GM19035 (cell line): Measurements from ENCODE around the gene ZSWIM6.

Source experiments
- ATAC-seq: cut with Tn5 transposase; IDR thresholded peaks from one replicate; pipeline ENCODE4 v1.9.1; 2021; ENCODE audit not compliant: unreplicated experiment

Gene ZSWIM6

GRCh38 chr5:61472172-61472958, 140.3 kb downstream of the ZSWIM6 start:
- no peak for ATAC-seq

GRCh38 chr5:61474746-61475145, 142.7 kb downstream of the ZSWIM6 start:
- no peak for ATAC-seq

GRCh38 chr5:61477788-61478187, 145.7 kb downstream of the ZSWIM6 start:
- no peak for ATAC-seq

GRCh38 chr5:61479850-61480614, 148.0 kb downstream of the ZSWIM6 start:
- ATAC-seq: no peak

- ATAC-seq: no peak
Observed at GRCh38 chr5:61482980-61483379, 150.9 kb downstream of the ZSWIM6 start.

GRCh38 chr5:61486476-61486875, 154.4 kb downstream of the ZSWIM6 start:
- no peak for ATAC-seq

- no peak for ATAC-seq
Observed at GRCh38 chr5:61489574-61489973, 157.5 kb downstream of the ZSWIM6 start.

GRCh38 chr5:61491861-61492260, 159.8 kb downstream of the ZSWIM6 start:
- ATAC-seq: no peak

GRCh38 chr5:61493973-61494372, 161.9 kb downstream of the ZSWIM6 start:
- ATAC-seq: no peak

GRCh38 chr5:61496446-61496845, 164.4 kb downstream of the ZSWIM6 start:
- no peak for ATAC-seq

- no peak for ATAC-seq
Observed at GRCh38 chr5:61496860-61497259, 164.8 kb downstream of the ZSWIM6 start.

- ATAC-seq: no peak
Observed at GRCh38 chr5:61498121-61498520, 166.1 kb downstream of the ZSWIM6 start.

GRCh38 chr5:61501971-61502370, 169.9 kb downstream of the ZSWIM6 start:
- no peak for ATAC-seq

GRCh38 chr5:61504143-61504770, 172.2 kb downstream of the ZSWIM6 start:
- ATAC-seq: no peak

- no peak for ATAC-seq
Observed at GRCh38 chr5:61505281-61505680, 173.2 kb downstream of the ZSWIM6 start.

GRCh38 chr5:61507232-61507631, 175.2 kb downstream of the ZSWIM6 start:
- no peak for ATAC-seq

- ATAC-seq: no peak
Observed at GRCh38 chr5:61516946-61517345, 184.9 kb downstream of the ZSWIM6 start.

GRCh38 chr5:61519728-61520277, 187.7 kb downstream of the ZSWIM6 start:
- no peak for ATAC-seq

GRCh38 chr5:61523073-61523472, 191.0 kb downstream of the ZSWIM6 start:
- no peak for ATAC-seq

GRCh38 chr5:61523997-61524396, 191.9 kb downstream of the ZSWIM6 start:
- ATAC-seq: no peak

- no peak for ATAC-seq
Observed at GRCh38 chr5:61525512-61526206, 193.6 kb downstream of the ZSWIM6 start.
